ENCODE results near the gene CASP6.

DNA sequence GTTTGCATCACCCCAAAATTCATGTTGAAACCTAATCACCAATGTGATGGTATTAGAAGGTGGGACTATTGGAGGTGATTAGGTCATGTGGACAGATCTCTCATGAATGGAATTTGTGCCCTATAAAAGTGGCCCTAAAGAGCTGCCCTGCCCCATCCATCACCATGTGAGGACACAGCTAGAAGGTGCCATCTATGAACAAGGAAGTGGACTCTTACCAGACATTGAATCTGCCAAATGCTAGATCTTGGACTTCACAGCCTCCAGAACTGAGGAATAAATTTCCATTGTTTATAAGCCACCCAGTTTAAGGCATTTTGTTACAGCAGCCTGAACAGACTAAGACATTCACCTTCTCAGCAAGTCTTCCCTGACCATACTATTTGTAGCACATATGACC lies 19.1 kb upstream of the CASP6 start:
- TF ChIP-seq, protein P1, sequence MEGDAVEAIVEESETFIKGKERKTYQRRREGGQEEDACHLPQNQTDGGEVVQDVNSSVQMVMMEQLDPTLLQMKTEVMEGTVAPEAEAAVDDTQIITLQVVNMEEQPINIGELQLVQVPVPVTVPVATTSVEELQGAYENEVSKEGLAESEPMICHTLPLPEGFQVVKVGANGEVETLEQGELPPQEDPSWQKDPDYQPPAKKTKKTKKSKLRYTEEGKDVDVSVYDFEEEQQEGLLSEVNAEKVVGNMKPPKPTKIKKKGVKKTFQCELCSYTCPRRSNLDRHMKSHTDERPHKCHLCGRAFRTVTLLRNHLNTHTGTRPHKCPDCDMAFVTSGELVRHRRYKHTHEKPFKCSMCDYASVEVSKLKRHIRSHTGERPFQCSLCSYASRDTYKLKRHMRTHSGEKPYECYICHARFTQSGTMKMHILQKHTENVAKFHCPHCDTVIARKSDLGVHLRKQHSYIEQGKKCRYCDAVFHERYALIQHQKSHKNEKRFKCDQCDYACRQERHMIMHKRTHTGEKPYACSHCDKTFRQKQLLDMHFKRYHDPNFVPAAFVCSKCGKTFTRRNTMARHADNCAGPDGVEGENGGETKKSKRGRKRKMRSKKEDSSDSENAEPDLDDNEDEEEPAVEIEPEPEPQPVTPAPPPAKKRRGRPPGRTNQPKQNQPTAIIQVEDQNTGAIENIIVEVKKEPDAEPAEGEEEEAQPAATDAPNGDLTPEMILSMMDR (IDR thresholded peaks at IDR 0.05; ENCODE audit: insufficient read depth, low read length, poor library complexity, severe bottlenecking), result no peak
- TF ChIP-seq EZH2phosphoT487 (conservative IDR thresholded peaks at IDR 0.05; ENCODE audit: low read length), result no peak
